Measurements from ENCODE around the gene SPRTN. TPM values are rescaled to one million over a fixed set of nuclear protein-coding genes. Genes with fewer than 3 reads are reported as not detected.

Gene SPRTN
- polyA plus RNA-seq, 1 of the 3 experiments (the other 2 are of a cell fraction): 17.3 TPM

DNA sequence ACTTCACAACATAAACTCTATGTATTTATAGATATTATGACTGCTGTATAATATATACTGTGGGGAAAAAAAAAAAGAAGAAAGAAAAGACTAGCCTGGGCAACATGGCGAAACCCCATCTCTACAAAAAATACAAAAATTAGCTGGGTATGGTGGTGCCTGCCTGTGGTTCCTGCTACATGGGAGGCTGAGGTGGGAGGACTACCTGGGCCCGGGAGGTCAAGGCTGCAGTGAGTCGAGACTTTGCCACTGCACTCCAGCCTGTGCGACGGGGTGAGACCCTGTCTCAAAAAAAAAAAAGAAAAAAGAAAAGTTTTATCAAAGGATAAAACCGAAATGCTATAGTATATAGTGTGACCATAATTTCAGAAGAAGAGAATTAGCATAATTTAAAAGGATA is 3.1 kb upstream of the SPRTN start:
- no peaks in the 10 kb centered on the region for H3K27me3 ChIP-seq (ENCODE audit: insufficient read depth)
- ChIA-PET POLR2A (no interaction called here), CTCF (interaction anchor here (0.6 to 1.3 kb wide), 5 partner anchors 19 to 271 kb away, joined by 3 to 4 read pairs (median 3); no protein-coding TSS in a partner anchor)
- H3K27ac ChIP-seq (ENCODE audit: low read depth in 2 of 2, low read length in 1 of 2): no peak overlapping the region
- no peaks in the 10 kb centered on the region for H3K9me2 ChIP-seq
- H3K79me2 ChIP-seq (ENCODE audit: insufficient read depth): peaks cover 78% of the 10 kb centered on the region
- peaks cover 42% of the 10 kb centered on the region for H4K20me1 ChIP-seq (ENCODE audit: insufficient read depth)
- H3K9ac ChIP-seq: peak overlapping the region; percentile 30; the same call in 1 of the 2 replicates
- WGBS (ENCODE audit: low lambda C conversion rate): 78% methylated on average over 6 of the region's 6 CpGs
- peaks cover 13 to 44% of the 10 kb centered on the region in 2 experiments; a peak in 3 of 4 replicates for H3K4me1 ChIP-seq (ENCODE audit: control insufficient read depth in 1 of 2, insufficient read depth in 2 of 2, low read depth in 1 of 2, low read length in 1 of 2)
- H3K36me3 ChIP-seq (replicated peaks in 1 of 2; ENCODE audit: control insufficient read depth in 1 of 2, insufficient read depth in 2 of 2, low read length in 1 of 2): peaks cover 27 to 33% of the 10 kb centered on the region in 2 experiments
- no peak overlapping the region for H2AFZ ChIP-seq (ENCODE audit: low read depth)
- no peak for TF ChIP-seq FOXM1 (IDR thresholded peaks at IDR 0.05; ENCODE audit: low read depth)
- TF ChIP-seq TEAD4 (IDR thresholded peaks at IDR 0.05; ENCODE audit: borderline replicate concordance, insufficient read depth): no peak
- TF ChIP-seq, protein P1, sequence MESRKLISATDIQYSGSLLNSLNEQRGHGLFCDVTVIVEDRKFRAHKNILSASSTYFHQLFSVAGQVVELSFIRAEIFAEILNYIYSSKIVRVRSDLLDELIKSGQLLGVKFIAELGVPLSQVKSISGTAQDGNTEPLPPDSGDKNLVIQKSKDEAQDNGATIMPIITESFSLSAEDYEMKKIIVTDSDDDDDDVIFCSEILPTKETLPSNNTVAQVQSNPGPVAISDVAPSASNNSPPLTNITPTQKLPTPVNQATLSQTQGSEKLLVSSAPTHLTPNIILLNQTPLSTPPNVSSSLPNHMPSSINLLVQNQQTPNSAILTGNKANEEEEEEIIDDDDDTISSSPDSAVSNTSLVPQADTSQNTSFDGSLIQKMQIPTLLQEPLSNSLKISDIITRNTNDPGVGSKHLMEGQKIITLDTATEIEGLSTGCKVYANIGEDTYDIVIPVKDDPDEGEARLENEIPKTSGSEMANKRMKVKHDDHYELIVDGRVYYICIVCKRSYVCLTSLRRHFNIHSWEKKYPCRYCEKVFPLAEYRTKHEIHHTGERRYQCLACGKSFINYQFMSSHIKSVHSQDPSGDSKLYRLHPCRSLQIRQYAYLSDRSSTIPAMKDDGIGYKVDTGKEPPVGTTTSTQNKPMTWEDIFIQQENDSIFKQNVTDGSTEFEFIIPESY (IDR thresholded peaks at IDR 0.05; ENCODE audit: borderline replicate concordance, low read depth): no peak
- TF ChIP-seq, protein P2, sequence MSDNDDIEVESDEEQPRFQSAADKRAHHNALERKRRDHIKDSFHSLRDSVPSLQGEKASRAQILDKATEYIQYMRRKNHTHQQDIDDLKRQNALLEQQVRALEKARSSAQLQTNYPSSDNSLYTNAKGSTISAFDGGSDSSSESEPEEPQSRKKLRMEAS (IDR thresholded peaks at IDR 0.05; ENCODE audit: low read depth): no peak
- no peak for TF ChIP-seq MEF2A (IDR thresholded peaks at IDR 0.05; ENCODE audit: borderline replicate concordance, low read depth)
- TF ChIP-seq, protein P3, sequence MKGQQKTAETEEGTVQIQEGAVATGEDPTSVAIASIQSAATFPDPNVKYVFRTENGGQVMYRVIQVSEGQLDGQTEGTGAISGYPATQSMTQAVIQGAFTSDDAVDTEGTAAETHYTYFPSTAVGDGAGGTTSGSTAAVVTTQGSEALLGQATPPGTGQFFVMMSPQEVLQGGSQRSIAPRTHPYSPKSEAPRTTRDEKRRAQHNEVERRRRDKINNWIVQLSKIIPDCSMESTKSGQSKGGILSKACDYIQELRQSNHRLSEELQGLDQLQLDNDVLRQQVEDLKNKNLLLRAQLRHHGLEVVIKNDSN (IDR thresholded peaks at IDR 0.05; ENCODE audit: borderline replicate concordance, low read depth): no peak
- no peak for TF ChIP-seq EP300 (IDR thresholded peaks at IDR 0.05; ENCODE audit: borderline replicate concordance in 1 of 2, low read depth in 1 of 2, low read length in 1 of 2)
- TF ChIP-seq, protein P4, sequence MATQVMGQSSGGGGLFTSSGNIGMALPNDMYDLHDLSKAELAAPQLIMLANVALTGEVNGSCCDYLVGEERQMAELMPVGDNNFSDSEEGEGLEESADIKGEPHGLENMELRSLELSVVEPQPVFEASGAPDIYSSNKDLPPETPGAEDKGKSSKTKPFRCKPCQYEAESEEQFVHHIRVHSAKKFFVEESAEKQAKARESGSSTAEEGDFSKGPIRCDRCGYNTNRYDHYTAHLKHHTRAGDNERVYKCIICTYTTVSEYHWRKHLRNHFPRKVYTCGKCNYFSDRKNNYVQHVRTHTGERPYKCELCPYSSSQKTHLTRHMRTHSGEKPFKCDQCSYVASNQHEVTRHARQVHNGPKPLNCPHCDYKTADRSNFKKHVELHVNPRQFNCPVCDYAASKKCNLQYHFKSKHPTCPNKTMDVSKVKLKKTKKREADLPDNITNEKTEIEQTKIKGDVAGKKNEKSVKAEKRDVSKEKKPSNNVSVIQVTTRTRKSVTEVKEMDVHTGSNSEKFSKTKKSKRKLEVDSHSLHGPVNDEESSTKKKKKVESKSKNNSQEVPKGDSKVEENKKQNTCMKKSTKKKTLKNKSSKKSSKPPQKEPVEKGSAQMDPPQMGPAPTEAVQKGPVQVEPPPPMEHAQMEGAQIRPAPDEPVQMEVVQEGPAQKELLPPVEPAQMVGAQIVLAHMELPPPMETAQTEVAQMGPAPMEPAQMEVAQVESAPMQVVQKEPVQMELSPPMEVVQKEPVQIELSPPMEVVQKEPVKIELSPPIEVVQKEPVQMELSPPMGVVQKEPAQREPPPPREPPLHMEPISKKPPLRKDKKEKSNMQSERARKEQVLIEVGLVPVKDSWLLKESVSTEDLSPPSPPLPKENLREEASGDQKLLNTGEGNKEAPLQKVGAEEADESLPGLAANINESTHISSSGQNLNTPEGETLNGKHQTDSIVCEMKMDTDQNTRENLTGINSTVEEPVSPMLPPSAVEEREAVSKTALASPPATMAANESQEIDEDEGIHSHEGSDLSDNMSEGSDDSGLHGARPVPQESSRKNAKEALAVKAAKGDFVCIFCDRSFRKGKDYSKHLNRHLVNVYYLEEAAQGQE (IDR thresholded peaks at IDR 0.05; ENCODE audit: low read depth, low read length): no peak
- no peak for TF ChIP-seq SMC3 (IDR thresholded peaks at IDR 0.05; ENCODE audit: low read depth, low read length)
- TF ChIP-seq TCF12 (IDR thresholded peaks at IDR 0.05): no peak
- TF ChIP-seq FOXJ3 (CRISPR knock-in tag; IDR thresholded peaks at IDR 0.05): no peak
- TF ChIP-seq YY1 (IDR thresholded peaks at IDR 0.05; ENCODE audit: low read depth): no peak
- no peak for TF ChIP-seq TAF1 (IDR thresholded peaks at IDR 0.05; ENCODE audit: borderline replicate concordance, low read depth, low read length)
- TF ChIP-seq, protein P5, sequence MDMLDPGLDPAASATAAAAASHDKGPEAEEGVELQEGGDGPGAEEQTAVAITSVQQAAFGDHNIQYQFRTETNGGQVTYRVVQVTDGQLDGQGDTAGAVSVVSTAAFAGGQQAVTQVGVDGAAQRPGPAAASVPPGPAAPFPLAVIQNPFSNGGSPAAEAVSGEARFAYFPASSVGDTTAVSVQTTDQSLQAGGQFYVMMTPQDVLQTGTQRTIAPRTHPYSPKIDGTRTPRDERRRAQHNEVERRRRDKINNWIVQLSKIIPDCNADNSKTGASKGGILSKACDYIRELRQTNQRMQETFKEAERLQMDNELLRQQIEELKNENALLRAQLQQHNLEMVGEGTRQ (IDR thresholded peaks at IDR 0.05; ENCODE audit: borderline replicate concordance, low read depth, low read length): no peak
- no peak for TF ChIP-seq NRF1 (IDR thresholded peaks at IDR 0.05; ENCODE audit: low read depth, low read length)
- no peak for TF ChIP-seq RFX5 (IDR thresholded peaks at IDR 0.05; ENCODE audit: low read length)
- TF ChIP-seq SIN3A (IDR thresholded peaks at IDR 0.05; ENCODE audit: borderline replicate concordance, low read depth, low read length): no peak
- TF ChIP-seq RAD21 (IDR thresholded peaks at IDR 0.05; ENCODE audit: low read length): no peak
- H3K9me3 ChIP-seq: no peaks in the 10 kb centered on the region
- peak overlapping the region; percentile 56 to 98 for H3K4me3 ChIP-seq (ENCODE audit: low read depth in 2 of 2, low read length in 1 of 2)
- no peak for DNase-seq
- H3K4me2 ChIP-seq: peak overlapping the region; percentile 98
- peaks cover 7% of the 10 kb centered on the region for H3F3A ChIP-seq (replicated peaks; ENCODE audit: insufficient read depth)
